K562 (cell line): Measurements from ENCODE around the gene PPP3CA. TPM values are rescaled to one million over a fixed set of nuclear protein-coding genes. Genes with fewer than 3 reads are reported as not detected.

Experiments used
- ATAC-seq: fragments of 200-7000 bp; cut with Tn5 transposase; 3 replicates; pipeline ENCODE4 v1.9.1; 2020; ENCODE audit warnings: moderate library complexity
- BruUV-seq: library from RNA; stranded (reverse); fragments of 400-500 nt; replicated peaks from 2 replicates; lab custom pipeline; 2021; lab: Mats Ljungman, UMichigan
- CTCF ChIA-PET: fragments of 300-600 bp; formaldehyde crosslinking; extraction: SDS; loops from one replicate; lab custom pipeline; 2021; ENCODE audit warnings: low intra/inter-chr PET ratio; lab: Yijun Ruan, JAX
- POLR2A ChIA-PET: fragments of 300-600, 350-650 bp; sonication (Branson Sonifier 250); formaldehyde crosslinking; extraction: SDS; loops from one replicate; lab custom pipeline; 2021; ENCODE audit warnings: antibody characterized with exemption, inconsistent platforms; lab: Yijun Ruan, JAX
- DNase-seq, 4 experiments: peaks; one replicate each; pipeline versions ENCODE4 v3.0.0 to v3.0.0-alpha.2; 2011 to 2018; ENCODE audit warnings: low spot score in 3 of 4, mixed read lengths in 3 of 4; ENCODE audit errors: extremely low read depth in 1 of 4
- FAIRE-seq: peaks from 2 replicates; lab custom pipeline; 2011; peaks lifted over from hg19 to GRCh38; lab: Jason Lieb, UNC
- H2AFZ ChIP-seq: 2 replicates; pipeline ENCODE4 v1.6.0; 2011; ENCODE audit warnings: low read depth, low read length, control low read depth, inconsistent platforms
- H3K27ac ChIP-seq: fragments of 200-600 bp; 3 replicates; pipeline ENCODE4 v1.8.0; 2011; ENCODE audit warnings: low read depth, mild to moderate bottlenecking, control low read depth, inconsistent platforms, low read length, moderate library complexity, mixed read lengths; ENCODE audit errors: extremely low read depth
- H3K27me3 ChIP-seq, 2 experiments: fragments of 300-600 bp in 1 of 2; 2 replicates in 1 of 2; 3 replicates in 1 of 2; pipeline versions ENCODE4 v1.6.0 to v1.8.0; 2011; ENCODE audit warnings: inconsistent platforms in 2 of 2, low read length in 2 of 2, mild to moderate bottlenecking in 1 of 2, mixed read lengths in 1 of 2, moderate library complexity in 1 of 2; ENCODE audit not compliant: control insufficient read depth in 2 of 2, insufficient read depth in 2 of 2
- H3K36me3 ChIP-seq: fragments of 300-600 bp; 3 replicates; pipeline ENCODE4 v1.8.0; 2011; ENCODE audit warnings: mild to moderate bottlenecking, low read length, inconsistent platforms; ENCODE audit not compliant: control insufficient read depth, insufficient read depth
- H3K4me1 ChIP-seq, 2 experiments: fragments of 200-600 bp in 1 of 2; replicated peaks in 1 of 2; 2 replicates in 1 of 2; 3 replicates in 1 of 2; pipeline versions ENCODE4 v1.5.1 to v1.8.0; 2011; ENCODE audit warnings: inconsistent platforms in 2 of 2, low read length in 2 of 2, mild to moderate bottlenecking in 1 of 2, mixed read lengths in 1 of 2, moderate library complexity in 1 of 2; ENCODE audit not compliant: control insufficient read depth in 2 of 2, insufficient read depth in 2 of 2
- H3K4me2 ChIP-seq: 2 replicates; pipeline ENCODE4 v1.6.1; 2011; ENCODE audit warnings: low read length, control low read depth, inconsistent platforms, mixed read lengths; ENCODE audit not compliant: insufficient read depth
- H3K4me3 ChIP-seq: fragments of 200-600 bp; sonication (generic), shearing (Covaris generic); 2 replicates; pipeline ENCODE4 v1.5.1; 2016; ENCODE audit warnings: control low read depth, inconsistent platforms
- H3K79me2 ChIP-seq: fragments of 200-600 bp; 3 replicates; pipeline ENCODE4 v1.8.0; 2011; ENCODE audit warnings: low read length, inconsistent platforms; ENCODE audit not compliant: control insufficient read depth, insufficient read depth
- H3K9ac ChIP-seq, 2 experiments: 2 replicates each; pipeline versions ENCODE4 v1.6.0 to v1.6.1; 2011; ENCODE audit warnings: low read depth in 2 of 2, low read length in 2 of 2, control low read depth in 1 of 2, inconsistent platforms in 1 of 2, mild to moderate bottlenecking in 1 of 2, mixed read lengths in 1 of 2; ENCODE audit not compliant: insufficient read depth in 1 of 2
- H3K9me1 ChIP-seq: one replicate; pipeline ENCODE4 v1.6.0; 2011; ENCODE audit warnings: inconsistent platforms, mild to moderate bottlenecking, low read length, moderate library complexity; ENCODE audit not compliant: control insufficient read depth, insufficient read depth
- H3K9me3 ChIP-seq: replicated peaks from 2 replicates; pipeline ENCODE4 v1.5.1; 2011; ENCODE audit warnings: low read depth, low read length, inconsistent platforms; ENCODE audit not compliant: control insufficient read depth, insufficient read depth
- H4K20me1 ChIP-seq: replicated peaks from 2 replicates; pipeline ENCODE4 v1.6.1; 2011; ENCODE audit warnings: low read length, inconsistent platforms, mixed read lengths; ENCODE audit not compliant: control insufficient read depth, insufficient read depth
- COPS2 ChIP-seq: fragments of 450-650 bp; conservative IDR thresholded peaks from 2 replicates; pipeline ENCODE4 v1.6.1; 2016; ENCODE audit warnings: mild to moderate bottlenecking, moderate library complexity
- KDM5B ChIP-seq: fragments of 200-600 bp; sonication (generic); IDR thresholded peaks from 2 replicates; pipeline ENCODE4 v1.6.1; 2012; ENCODE audit warnings: low read depth, mild to moderate bottlenecking, moderate library complexity, low read length, control low read depth, inconsistent platforms; ENCODE audit not compliant: insufficient replicate concordance
- NR2C1 ChIP-seq, 2 experiments: fragments of 450-650 bp; IDR thresholded peaks; 2 replicates each; pipeline ENCODE4 v1.6.1; 2017; ENCODE audit warnings: mild to moderate bottlenecking in 2 of 2, antibody characterized with exemption in 1 of 2, inconsistent platforms in 1 of 2, missing compliant biosample characterization in 1 of 2, missing genetic modification characterization in 1 of 2
- PHF20 ChIP-seq: fragments of 450-650 bp; IDR thresholded peaks from 2 replicates; pipeline ENCODE4 v1.6.1; 2018; ENCODE audit not compliant: partially characterized antibody
- SAP30 ChIP-seq: fragments of 200-600 bp; sonication (generic); IDR thresholded peaks from 2 replicates; pipeline ENCODE4 v1.6.1; 2012; ENCODE audit warnings: borderline replicate concordance, low read depth, mild to moderate bottlenecking, moderate library complexity, low read length, control low read depth, inconsistent platforms; ENCODE audit not compliant: insufficient read depth, poor library complexity, severe bottlenecking
- SMARCA4 ChIP-seq: fragments of 450-650 bp; IDR thresholded peaks from 2 replicates; pipeline ENCODE4 v1.6.1; 2016
- SP1 ChIP-seq: sonication (generic); formaldehyde crosslinking; IDR thresholded peaks from 2 replicates; pipeline ENCODE4 v1.8.1; 2022; ENCODE audit warnings: mild to moderate bottlenecking, missing genetic modification reagents
- SREBF2 ChIP-seq: sonication (generic); formaldehyde crosslinking; IDR thresholded peaks from 2 replicates; pipeline ENCODE4 v1.4.0; 2020; ENCODE audit warnings: mild to moderate bottlenecking, missing genetic modification reagents
- TSC22D4 ChIP-seq: fragments of 450-650 bp; IDR thresholded peaks from 2 replicates; pipeline ENCODE4 v1.6.1; 2016; ENCODE audit warnings: missing genetic modification characterization, missing biosample characterization, control low read depth
- WGBS: fragments of 100-300 bp; shearing (Covaris generic); methylation state at CpG from one replicate; pipeline ENCODE4 v1.1.6; 2016; ENCODE audit warnings: low coverage, mixed read lengths; ENCODE audit not compliant: insufficient coverage; ENCODE audit errors: missing lambda C conversion rate; 5-methylcytosine and 5-hydroxymethylcytosine counted together
- in situ Hi-C: fragments of 300-500 bp; cut with MboI; formaldehyde crosslinking; loops from 4 replicates; pipeline ENCODE4 v1.15.0; 2018; ENCODE audit warnings: inconsistent platforms, mixed read lengths
- intact Hi-C: fragments of 100-400 bp; cut with micrococcal nuclease; formaldehyde crosslinking; loops from 2 replicates; pipeline ENCODE4 v1.14.2; 2022
- polyA plus RNA-seq, 8 experiments: library from polyadenylated mRNA; depleted of rRNA in 4 of 8; stranded (reverse) in 5 of 8; unstranded in 3 of 8; fragments of >200 nt; fragmentation: Nextera tagmentation in 2 of 8; fragmentation: Illumina TruSeq in 1 of 8; extraction: Ambion mirVana in 2 of 8; extraction: Trizol in 1 of 8; gene quantifications; 2 replicates each; pipeline versions ENCODE4 v1.2.1 to v1.2.3, GENCODE V29; 2011 to 2014; ENCODE audit warnings: inconsistent platforms in 1 of 8, missing spikeins in 1 of 8
- total RNA-seq, 7 experiments: library from RNA; depleted of rRNA in 6 of 7; stranded (reverse); fragments of >200 nt in 6 of 7; fragmentation: Illumina TruSeq in 2 of 7; extraction: Trizol in 2 of 7; gene quantifications; 2 replicates each; pipeline versions ENCODE4 v1.2.1 to v1.2.3, GENCODE V29; 2011 to 2021; ENCODE audit warnings: low replicate concordance in 1 of 7
- TF ChIP-seq, protein P1 (sequence below): fragments of 250-450 bp; sonication (Bioruptor Pico); IDR thresholded peaks from 2 replicates; pipeline ENCODE4 v1.4.0; 2020
- TF ChIP-seq, protein P2 (sequence below): fragments of 450-650 bp; IDR thresholded peaks from 2 replicates; pipeline ENCODE4 v1.6.1; 2017; ENCODE audit warnings: mild to moderate bottlenecking, moderate library complexity
- TF ChIP-seq, protein P3 (sequence below), 2 experiments: fragments of 150-350 bp in 1 of 2; IDR thresholded peaks; 2 replicates each; pipeline ENCODE4 v1.6.1; 2012 to 2016; ENCODE audit warnings: low read depth in 2 of 2, low read length in 2 of 2, mild to moderate bottlenecking in 1 of 2, moderate library complexity in 1 of 2

PPP3CA gene
- total and polyA plus RNA-seq, 9 of the 15 experiments (the other 6 are each of a cell fraction or from before 2014, with no cell fraction given): 0.94 to 3.2 (median 1.6) TPM

DNA sequence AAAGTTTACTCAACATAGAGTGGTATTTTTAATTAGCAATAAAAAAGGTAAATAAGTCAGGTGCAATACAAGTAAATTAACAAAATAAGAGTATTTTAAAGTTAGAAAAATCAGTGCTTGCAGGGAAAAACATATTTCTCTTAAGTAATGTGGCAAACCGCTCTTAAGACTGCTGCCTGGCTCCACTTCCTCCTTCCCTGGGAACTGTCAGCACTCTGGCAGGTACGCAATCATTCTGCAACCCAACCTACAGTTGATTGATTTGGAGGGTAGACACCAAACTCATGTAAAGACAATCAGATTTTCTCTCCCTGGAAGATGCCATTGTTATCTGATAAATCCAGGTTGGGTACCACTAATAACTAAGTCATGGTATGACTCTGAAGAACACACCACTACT lies 63.9 kb downstream of the PPP3CA start:
- FAIRE-seq (no peak), ATAC-seq (no peak), DNase-seq (no peak)
- Histone ChIP-seq H3K4me2 (no peak overlapping the region), H3K4me1 (no peaks in the 10 kb centered on the region), H3K79me2 (no peaks in the 10 kb centered on the region), H3K9me3 (no peaks in the 10 kb centered on the region), H3K4me3 (no peak overlapping the region), H3K27me3 (no peaks in the 10 kb centered on the region), H3K36me3 (no peaks in the 10 kb centered on the region), H3K9me1 (no peaks in the 10 kb centered on the region), H3K27ac (no peak overlapping the region), H4K20me1 (no peaks in the 10 kb centered on the region), H2AFZ (no peak overlapping the region), H3K9ac (no peak overlapping the region)
- WGBS: 7% methylated on average over 2 of the region's 2 CpGs
- ChIA-PET CTCF (no interaction called here), POLR2A (no interaction called here)
- intact Hi-C loops: no loop called here
- BruUV-seq: no TSS peak
- in situ Hi-C loops: no loop called here
- TF ChIP-seq KDM5B (no peak), PHF20 (no peak), NR2C1 (IDR thresholded peaks at IDR 0.05) (no peak), NR2C1 (tag; IDR thresholded peaks at IDR 0.05) (no peak), SAP30 (no peak), SMARCA4 (no peak), SP1 (no peak), TSC22D4 (tag) (no peak), COPS2 (no peak), SREBF2 (no peak)
- TF ChIP-seq, protein P1, sequence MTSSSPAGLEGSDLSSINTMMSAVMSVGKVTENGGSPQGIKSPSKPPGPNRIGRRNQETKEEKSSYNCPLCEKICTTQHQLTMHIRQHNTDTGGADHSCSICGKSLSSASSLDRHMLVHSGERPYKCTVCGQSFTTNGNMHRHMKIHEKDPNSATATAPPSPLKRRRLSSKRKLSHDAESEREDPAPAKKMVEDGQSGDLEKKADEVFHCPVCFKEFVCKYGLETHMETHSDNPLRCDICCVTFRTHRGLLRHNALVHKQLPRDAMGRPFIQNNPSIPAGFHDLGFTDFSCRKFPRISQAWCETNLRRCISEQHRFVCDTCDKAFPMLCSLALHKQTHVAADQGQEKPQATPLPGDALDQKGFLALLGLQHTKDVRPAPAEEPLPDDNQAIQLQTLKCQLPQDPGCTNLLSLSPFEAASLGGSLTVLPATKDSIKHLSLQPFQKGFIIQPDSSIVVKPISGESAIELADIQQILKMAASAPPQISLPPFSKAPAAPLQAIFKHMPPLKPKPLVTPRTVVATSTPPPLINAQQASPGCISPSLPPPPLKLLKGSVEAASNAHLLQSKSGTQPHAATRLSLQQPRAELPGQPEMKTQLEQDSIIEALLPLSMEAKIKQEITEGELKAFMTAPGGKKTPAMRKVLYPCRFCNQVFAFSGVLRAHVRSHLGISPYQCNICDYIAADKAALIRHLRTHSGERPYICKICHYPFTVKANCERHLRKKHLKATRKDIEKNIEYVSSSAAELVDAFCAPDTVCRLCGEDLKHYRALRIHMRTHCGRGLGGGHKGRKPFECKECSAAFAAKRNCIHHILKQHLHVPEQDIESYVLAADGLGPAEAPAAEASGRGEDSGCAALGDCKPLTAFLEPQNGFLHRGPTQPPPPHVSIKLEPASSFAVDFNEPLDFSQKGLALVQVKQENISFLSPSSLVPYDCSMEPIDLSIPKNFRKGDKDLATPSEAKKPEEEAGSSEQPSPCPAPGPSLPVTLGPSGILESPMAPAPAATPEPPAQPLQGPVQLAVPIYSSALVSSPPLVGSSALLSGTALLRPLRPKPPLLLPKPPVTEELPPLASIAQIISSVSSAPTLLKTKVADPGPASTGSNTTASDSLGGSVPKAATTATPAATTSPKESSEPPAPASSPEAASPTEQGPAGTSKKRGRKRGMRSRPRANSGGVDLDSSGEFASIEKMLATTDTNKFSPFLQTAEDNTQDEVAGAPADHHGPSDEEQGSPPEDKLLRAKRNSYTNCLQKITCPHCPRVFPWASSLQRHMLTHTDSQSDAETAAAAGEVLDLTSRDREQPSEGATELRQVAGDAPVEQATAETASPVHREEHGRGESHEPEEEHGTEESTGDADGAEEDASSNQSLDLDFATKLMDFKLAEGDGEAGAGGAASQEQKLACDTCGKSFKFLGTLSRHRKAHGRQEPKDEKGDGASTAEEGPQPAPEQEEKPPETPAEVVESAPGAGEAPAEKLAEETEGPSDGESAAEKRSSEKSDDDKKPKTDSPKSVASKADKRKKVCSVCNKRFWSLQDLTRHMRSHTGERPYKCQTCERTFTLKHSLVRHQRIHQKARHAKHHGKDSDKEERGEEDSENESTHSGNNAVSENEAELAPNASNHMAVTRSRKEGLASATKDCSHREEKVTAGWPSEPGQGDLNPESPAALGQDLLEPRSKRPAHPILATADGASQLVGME: no peak
- TF ChIP-seq, protein P2, sequence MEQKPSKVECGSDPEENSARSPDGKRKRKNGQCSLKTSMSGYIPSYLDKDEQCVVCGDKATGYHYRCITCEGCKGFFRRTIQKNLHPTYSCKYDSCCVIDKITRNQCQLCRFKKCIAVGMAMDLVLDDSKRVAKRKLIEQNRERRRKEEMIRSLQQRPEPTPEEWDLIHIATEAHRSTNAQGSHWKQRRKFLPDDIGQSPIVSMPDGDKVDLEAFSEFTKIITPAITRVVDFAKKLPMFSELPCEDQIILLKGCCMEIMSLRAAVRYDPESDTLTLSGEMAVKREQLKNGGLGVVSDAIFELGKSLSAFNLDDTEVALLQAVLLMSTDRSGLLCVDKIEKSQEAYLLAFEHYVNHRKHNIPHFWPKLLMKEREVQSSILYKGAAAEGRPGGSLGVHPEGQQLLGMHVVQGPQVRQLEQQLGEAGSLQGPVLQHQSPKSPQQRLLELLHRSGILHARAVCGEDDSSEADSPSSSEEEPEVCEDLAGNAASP: no peak
- TF ChIP-seq, protein P3, sequence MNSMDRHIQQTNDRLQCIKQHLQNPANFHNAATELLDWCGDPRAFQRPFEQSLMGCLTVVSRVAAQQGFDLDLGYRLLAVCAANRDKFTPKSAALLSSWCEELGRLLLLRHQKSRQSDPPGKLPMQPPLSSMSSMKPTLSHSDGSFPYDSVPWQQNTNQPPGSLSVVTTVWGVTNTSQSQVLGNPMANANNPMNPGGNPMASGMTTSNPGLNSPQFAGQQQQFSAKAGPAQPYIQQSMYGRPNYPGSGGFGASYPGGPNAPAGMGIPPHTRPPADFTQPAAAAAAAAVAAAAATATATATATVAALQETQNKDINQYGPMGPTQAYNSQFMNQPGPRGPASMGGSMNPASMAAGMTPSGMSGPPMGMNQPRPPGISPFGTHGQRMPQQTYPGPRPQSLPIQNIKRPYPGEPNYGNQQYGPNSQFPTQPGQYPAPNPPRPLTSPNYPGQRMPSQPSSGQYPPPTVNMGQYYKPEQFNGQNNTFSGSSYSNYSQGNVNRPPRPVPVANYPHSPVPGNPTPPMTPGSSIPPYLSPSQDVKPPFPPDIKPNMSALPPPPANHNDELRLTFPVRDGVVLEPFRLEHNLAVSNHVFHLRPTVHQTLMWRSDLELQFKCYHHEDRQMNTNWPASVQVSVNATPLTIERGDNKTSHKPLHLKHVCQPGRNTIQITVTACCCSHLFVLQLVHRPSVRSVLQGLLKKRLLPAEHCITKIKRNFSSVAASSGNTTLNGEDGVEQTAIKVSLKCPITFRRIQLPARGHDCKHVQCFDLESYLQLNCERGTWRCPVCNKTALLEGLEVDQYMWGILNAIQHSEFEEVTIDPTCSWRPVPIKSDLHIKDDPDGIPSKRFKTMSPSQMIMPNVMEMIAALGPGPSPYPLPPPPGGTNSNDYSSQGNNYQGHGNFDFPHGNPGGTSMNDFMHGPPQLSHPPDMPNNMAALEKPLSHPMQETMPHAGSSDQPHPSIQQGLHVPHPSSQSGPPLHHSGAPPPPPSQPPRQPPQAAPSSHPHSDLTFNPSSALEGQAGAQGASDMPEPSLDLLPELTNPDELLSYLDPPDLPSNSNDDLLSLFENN (IDR thresholded peaks at IDR 0.05; ENCODE audit: low read depth in 2 of 2, low read length in 2 of 2): no peak
